HS-27A (cell line): ENCODE measurements around the gene MIF.
"Not testable (repeated sequence)": the region's sequence is repeated elsewhere in the genome, so short reads cannot be mapped to it uniquely, and the experiment has no call there.

ENCODE experiments used
- DNase-seq: peaks from one replicate; pipeline ENCODE4 v3.0.0-alpha.2; 2012; ENCODE audit warnings: low read depth, missing footprints

The MIF gene

DNA sequence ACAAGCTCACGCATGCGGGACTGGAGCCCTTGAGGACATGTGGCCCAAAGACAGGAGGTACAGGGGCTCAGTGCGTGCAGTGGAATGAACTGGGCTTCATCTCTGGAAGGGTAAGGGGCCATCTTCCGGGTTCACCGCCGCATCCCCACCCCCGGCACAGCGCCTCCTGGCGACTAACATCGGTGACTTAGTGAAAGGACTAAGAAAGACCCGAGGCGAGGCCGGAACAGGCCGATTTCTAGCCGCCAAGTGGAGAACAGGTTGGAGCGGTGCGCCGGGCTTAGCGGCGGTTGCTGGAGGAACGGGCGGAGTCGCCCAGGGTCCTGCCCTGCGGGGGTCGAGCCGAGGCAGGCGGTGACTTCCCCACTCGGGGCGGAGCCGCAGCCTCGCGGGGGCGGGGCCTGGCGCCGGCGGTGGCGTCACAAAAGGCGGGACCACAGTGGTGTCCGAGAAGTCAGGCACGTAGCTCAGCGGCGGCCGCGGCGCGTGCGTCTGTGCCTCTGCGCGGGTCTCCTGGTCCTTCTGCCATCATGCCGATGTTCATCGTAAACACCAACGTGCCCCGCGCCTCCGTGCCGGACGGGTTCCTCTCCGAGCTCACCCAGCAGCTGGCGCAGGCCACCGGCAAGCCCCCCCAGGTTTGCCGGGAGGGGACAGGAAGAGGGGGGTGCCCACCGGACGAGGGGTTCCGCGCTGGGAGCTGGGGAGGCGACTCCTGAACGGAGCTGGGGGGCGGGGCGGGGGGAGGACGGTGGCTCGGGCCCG, at the start of gene MIF:
TSS of gene MIF (plus strand) at position 439 of the 765 bp plus-strand sequence. CDS start at position 531, 92 bp downstream.
- no peak for DNase-seq

DNA sequence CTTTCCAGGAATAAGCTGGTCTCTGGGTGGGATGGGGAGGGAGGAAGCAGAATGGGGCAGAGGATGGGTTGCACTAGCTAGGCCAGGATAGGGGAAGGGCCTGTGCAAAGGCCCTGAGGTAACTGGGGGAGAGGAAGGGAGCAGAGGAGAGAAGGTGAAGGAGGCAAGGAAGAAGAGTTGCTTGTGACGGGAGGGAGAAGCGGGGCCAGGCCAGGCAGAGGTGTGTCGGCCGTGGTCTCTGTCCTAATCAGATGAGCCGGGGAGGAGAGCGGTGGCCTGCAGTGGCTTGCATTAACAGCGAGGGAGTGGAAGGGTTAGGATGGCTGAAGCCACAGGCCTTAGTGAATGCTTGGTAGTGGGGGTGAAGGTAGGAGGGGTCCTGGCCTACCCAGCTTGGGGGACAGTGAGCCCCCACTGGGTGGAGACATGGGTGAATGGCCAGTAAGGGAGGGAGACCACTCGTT, 49.4 kb upstream of the MIF start:
- no peak for DNase-seq

DNA sequence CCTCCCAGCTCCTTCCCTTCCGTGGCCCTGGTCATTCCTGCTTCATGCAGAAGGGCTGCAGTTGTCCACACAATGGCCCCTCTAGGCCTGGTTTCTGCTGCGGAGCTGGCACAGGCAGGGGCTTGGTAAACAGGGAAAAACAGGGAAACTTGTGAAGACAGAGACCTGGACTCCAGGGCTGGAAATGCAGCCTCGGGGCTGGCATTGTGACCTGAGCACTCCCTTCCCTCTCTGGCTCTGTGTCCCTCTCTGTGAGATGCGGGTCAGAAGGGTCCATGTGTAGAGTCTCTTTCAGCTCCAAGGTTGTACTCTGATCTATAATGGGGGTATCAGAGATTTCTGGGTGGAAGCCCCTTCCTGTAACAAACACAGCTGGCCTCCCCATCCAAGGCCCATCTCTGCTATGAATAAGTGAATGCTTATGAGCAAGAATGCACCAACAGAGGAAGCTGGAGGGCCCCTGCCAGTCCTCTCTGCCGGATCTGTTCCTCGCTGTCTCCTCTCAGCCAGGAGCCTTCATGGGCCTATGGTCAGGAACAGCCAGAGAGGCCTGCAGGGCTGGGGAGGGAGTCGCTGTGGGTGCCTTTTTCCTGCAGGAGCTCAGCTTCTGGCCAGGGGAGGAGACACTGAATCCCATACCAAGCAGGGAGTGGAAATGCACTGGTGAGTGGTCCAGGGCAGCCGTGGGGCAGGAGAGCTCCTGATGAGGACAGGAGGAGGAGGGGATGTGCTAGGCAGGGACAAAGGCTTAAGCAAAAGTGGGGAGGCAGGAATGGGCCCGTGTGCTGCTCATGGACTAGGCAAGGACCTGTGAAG, 48.7 kb upstream of the MIF start:
- no peak for DNase-seq

DNA sequence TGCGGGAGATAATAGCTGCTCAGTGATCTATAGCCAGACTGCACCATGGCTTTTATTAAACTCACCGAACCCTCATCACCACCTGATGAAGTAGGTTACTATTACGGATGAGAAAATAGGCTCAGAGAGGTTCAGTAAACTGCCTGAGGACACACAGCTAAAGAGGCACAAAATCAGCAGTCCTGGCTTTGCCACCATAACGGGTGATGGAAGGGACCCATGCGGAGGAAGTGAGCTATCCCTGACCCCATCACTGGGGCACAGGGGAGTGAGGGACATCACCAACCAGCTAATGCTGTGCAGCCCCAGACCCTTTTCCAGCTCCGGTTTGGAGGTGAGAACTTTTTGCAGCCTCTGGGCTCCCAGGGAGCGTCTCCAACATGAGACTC, 48.1 kb upstream of the MIF start:
- no peak for DNase-seq

DNA sequence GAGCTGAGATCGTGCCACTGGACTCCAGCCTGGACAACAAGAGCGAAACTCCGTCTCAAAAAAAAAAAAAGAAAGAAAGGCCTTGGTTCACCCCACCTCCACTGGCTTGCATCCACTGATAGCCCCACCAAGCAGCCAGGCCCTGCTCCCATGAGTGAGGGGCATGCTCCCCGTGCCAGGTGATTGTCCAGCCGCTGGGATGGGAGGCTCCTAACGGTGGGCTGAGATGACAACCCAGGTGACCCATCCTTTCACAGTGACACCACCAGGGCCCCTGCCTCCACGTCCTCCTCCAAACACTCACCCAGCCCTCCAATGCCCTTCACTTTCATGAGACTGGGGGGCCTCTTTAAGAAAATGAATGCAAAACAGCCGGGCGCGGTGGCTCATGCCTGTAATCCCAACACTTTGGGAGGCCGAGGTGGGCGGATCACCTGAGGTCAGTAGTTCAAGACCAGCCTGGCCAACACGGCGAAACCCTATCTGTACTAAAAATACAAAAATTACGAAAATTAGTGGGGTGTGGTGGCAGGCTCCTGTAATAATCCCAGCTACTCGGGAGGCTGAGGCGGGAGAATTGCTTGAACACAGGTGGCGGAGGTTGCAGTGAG, 46.8 kb upstream of the MIF start:
- no peak for DNase-seq

- DNase-seq, result no peak
These were observed 46.0 kb upstream of the MIF start for GRCh38 chr22:23847991-23848864.

DNA sequence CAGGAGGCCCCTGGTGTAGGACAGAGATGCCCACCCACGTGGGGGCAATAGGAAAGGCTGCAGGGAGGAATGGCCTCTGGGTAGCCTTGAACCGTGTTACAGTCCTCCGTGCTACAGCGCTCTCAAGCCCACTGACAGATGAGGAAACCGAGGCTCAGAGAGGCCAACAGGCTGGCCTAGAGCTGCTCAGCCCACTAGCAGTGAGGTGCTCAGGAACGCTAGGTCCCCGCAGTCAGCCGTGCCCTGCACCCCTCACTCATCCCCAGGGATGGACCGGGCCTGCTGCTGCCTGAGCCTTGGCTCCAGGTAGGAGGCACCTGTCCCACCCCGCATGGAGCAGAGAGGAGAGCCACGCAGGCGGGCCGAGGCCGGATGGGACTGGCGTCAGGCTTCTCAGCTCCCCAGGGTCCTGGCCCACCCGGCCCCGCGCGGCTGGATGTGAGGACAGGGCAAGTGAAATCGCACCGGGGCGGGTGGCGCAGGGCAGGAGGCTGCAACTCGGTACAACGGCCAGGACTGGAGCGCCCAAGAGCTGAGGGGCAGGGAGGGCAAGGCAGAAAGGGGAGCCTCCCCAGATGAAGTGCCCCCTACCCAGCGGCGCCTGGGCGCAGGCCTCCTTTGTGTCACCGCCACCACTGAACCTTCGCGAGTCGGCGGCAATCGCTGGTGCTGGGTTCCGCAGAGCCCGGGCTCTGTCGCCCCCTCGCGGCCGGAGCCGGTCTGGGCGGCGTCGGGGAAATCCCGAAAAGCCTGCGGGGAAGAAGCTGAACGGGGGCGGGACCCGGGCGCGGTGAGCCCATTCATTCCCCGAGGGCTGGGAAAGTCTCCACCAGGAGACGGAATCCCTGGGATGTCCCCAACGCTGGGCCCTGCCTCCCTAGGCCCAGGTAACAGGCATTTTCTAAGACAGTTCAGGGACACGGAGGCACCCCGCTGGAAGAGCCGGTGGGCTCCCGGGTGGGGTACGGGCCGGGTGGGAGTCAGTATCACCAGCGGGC, 44.9 kb upstream of the MIF start:
- no peak for DNase-seq

DNA sequence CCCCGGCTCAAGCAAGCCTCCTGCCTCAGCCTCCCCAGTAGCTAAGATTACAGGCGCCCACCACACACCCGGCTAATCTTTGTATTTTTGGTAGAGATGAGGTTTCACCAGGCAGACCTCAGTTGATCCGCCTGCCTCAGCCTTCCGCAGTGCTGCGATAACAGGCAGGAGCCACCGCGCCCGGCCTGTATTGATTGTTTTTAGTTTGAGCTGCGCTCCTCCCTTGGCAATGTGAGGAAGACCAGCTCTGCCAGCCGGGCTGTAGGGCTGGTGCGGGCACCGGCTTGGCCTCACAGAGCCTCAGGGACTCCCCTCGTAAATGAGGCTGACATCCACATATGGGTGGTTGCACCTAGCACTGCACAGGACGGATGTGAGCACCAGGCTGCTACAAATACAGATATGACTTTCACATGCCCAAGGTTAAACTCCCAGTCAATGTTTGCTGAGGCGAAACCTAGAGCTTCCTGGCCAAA, 44.0 kb upstream of the MIF start:
- DNase-seq, result no peak

- no peak for DNase-seq
These were observed 37.2 kb upstream of the MIF start for GRCh38 chr22:23856721-23857605.

GRCh38 chr22:23857606-23858483, 36.3 kb upstream of the MIF start, which contains the start of gene SLC2A11:
Gene SLC2A11, plus strand, starts transcription at chr22:23857875. Its CDS starts 125 bp downstream, at chr22:23858000.
- peak; percentile 88 for DNase-seq

GRCh38 chr22:23858484-23858815, 35.7 kb upstream of the MIF start:
- DNase-seq, result no peak

DNA sequence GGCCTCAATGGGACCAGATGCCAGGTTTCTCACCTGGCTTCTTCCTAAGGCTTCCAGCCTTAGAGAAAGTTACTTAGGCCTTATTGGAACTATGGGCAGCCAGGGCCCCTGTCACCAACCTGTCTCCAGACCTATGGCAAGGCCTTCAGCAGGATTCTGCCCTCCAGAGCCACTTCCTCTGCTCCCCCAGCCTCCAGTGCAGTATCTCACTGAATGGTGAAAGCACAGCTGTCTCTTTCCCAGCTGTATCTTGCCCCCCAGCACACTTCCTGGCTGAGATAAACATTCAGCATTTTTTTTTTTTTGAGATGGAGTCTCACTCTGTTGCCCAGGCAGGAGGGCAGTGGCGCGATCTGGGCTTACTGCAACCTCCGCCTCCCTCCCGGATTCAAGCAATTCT, 35.0 kb upstream of the MIF start:
- DNase-seq, result no peak

DNA sequence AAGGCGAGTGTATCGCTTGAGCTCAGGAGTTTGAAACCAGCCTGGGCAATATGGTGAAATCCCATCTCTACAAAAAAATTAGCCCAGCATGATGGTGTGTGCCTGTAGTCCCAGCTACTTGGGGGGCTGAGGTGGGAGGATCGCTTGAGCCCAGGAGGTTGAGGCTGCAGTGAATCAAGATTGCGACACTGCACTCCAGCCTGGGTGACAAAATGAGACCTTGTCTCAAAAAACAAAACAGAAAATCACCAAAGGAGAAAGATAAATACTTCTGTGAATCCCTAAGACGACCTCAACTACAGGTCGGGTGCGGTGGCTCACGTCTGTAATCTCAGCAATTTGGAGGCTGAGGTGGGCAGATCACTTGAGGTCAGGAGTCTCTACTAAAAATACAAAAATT, 34.0 kb upstream of the MIF start:
- not testable (repeated sequence) for DNase-seq

DNA sequence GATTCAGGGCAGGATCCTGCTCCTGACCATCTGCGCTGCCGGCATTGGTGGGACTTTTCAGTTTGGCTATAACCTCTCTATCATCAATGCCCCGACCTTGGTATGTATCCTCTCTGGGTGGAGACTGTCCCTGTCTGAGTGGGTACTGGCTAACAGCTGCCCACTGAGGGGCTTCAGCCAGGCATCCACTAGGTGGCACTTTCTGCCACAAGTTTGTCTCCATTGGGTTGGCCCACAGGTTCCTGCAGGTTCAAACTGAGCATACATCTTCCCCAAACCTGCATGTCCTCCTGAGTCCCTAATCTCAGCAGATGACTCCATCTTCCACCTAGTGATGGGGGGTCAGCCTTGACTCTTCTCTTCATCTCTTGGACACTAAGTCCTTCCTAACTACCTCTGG, 32.1 kb upstream of the MIF start:
- no peak for DNase-seq

DNA sequence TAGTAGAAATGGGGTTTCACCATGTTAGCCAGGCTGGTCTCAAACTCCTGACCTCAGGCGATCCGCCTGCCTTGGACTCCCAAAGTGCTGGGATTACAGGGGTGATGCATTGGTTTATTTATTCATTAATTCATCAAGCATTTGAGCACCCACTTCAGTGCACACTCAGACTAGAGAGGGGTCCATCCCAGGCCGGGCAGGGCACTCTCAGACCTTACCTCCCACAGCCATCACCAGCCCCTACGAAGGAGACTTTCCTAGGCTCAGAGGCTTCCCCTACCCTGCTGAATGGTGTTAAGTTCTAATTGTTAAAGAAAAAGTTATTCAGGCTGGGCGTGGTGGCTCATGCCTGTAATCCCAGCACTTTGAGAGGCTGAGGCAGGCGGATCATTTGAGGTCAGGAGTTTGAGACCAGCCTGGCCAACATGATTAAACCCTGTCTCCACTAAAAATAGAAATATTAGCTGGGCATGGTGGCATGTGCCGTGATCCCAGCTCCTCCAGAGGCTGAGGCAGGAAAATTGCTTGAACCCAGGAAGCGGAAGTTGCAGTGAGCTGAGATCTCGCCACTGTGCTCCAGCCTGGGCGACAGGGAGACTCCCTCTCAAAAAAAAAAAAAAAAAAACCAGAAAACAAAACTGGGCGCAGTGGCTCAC, 29.6 kb upstream of the MIF start:
- DNase-seq, result not testable (repeated sequence)

GRCh38 chr22:23868580-23868979, 25.6 kb upstream of the MIF start:
- DNase-seq, result no peak

- no peak for DNase-seq
These were observed 19.3 kb upstream of the MIF start for GRCh38 chr22:23874871-23875270.

DNA sequence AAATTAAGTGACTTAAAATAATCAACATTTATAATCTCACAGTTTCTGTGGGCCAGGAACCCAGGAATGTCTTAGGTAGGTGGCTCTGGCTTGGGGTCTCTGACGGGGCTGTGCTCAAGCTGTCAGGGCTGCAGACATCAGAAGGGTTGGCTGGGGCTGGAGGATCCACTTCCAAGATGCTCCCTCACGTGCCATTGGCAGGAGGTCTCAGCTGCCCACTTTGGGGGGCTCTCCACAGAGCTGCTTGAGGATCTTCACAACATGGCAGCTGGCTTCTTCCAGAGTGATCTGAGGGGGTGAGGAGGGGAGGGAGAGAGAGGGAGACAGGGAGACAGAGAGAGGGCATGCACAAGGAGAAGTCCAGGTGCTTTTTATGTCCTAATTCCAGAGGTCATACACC, 18.4 kb upstream of the MIF start:
- no peak for DNase-seq
